OCI-LY3 (cell line): ENCODE results near the gene S100Z.
"Not testable (repeated sequence)": the region's sequence is repeated elsewhere in the genome, so short reads cannot be mapped to it uniquely, and the experiment has no call there.

Source experiments
- H2AFZ ChIP-seq: fragments of 200-600, 300-600 bp; shearing (Covaris generic); 2 replicates; pipeline ENCODE4 v1.6.0; 2014; ENCODE audit warnings: antibody characterized with exemption, low read depth, low read length
- H3K27ac ChIP-seq: fragments of 200-600, 300-600 bp; sonication (generic); 2 replicates; pipeline ENCODE4 v1.5.1; 2014; ENCODE audit warnings: mild to moderate bottlenecking, low read length, moderate library complexity, mixed read lengths
- H3K27me3 ChIP-seq: fragments of 200-600, 300-600 bp; sonication (generic); 2 replicates; pipeline ENCODE4 v1.6.1; 2014; ENCODE audit warnings: low read depth, low read length, mixed read lengths
- H3K36me3 ChIP-seq: fragments of 200-600, 300-600 bp; sonication (generic); replicated peaks from 2 replicates; pipeline ENCODE3; 2014; ENCODE audit warnings: low read depth, low read length, mixed read lengths
- H3K4me1 ChIP-seq: fragments of 300-600, 200-600 bp; sonication (generic); 2 replicates; pipeline ENCODE4 v1.6.1; 2014; ENCODE audit warnings: low read length, mixed read lengths
- H3K4me2 ChIP-seq: fragments of 200-600, 300-600 bp; sonication (generic); 2 replicates; pipeline ENCODE4 v1.6.1; 2014; ENCODE audit warnings: low read length, mixed read lengths
- H3K4me3 ChIP-seq: fragments of 300-600, 200-600 bp; sonication (generic); 2 replicates; pipeline ENCODE4 v1.5.1; 2014; ENCODE audit warnings: antibody characterized with exemption, mild to moderate bottlenecking, low read length, moderate library complexity
- H3K79me2 ChIP-seq: fragments of 300-600, 200-600 bp; shearing (Covaris generic); 2 replicates; pipeline ENCODE4 v1.6.1; 2014; ENCODE audit warnings: mild to moderate bottlenecking, low read length, mixed read lengths
- H3K9ac ChIP-seq: fragments of 300-600, 200-600 bp; shearing (Covaris generic); 2 replicates; pipeline ENCODE4 v1.6.0; 2014; ENCODE audit warnings: mild to moderate bottlenecking, low read length, moderate library complexity
- H3K9me3 ChIP-seq: fragments of 200-600, 300-600 bp; shearing (Covaris generic); 2 replicates; pipeline ENCODE4 v1.6.1; 2014; ENCODE audit warnings: low read length, mixed read lengths; ENCODE audit not compliant: insufficient read depth
- H4K20me1 ChIP-seq: fragments of 200-600, 300-600 bp; sonication (generic); 2 replicates; pipeline ENCODE4 v1.6.1; 2016; ENCODE audit warnings: low read length, mixed read lengths; ENCODE audit not compliant: insufficient read depth
- EZH2phosphoT487 ChIP-seq: fragments of 200-600 bp; shearing (Covaris generic); IDR thresholded peaks from 2 replicates; pipeline ENCODE4 v1.6.1; 2018; ENCODE audit warnings: antibody characterized with exemption, mixed run types, low read depth
- TF ChIP-seq, protein P1 (sequence below): fragments of 200-600, 300-600 bp; sonication (generic); IDR thresholded peaks from 2 replicates; pipeline ENCODE4 v1.5.1; 2014; ENCODE audit warnings: antibody characterized with exemption, low read length, low read depth

The S100Z gene

DNA sequence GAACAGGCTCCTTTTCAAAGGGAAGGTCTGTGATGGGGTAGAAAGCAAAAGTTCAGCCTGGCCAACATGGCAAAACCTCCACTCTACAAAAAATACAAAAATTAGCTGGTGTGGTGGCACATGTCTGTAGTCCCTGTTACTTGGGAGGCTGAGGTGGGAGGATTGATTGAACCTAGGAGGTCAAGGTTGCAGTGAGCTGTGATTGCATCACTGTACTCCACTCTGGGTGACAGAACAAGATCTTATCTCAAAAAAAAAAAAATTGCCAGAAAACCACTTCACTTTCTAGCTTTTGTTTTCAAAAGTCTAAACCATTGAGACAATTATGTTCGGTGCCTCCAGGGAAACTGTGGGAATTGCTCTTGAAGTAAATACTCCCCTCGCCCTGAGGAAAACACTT lies 43.5 kb downstream of the S100Z start:
- H3K4me2 ChIP-seq = no peak overlapping the region
- H3K27ac ChIP-seq = no peak overlapping the region
- H4K20me1 ChIP-seq = no peaks in the 10 kb centered on the region
- no peak overlapping the region for H3K4me3 ChIP-seq
- TF ChIP-seq, protein P1, sequence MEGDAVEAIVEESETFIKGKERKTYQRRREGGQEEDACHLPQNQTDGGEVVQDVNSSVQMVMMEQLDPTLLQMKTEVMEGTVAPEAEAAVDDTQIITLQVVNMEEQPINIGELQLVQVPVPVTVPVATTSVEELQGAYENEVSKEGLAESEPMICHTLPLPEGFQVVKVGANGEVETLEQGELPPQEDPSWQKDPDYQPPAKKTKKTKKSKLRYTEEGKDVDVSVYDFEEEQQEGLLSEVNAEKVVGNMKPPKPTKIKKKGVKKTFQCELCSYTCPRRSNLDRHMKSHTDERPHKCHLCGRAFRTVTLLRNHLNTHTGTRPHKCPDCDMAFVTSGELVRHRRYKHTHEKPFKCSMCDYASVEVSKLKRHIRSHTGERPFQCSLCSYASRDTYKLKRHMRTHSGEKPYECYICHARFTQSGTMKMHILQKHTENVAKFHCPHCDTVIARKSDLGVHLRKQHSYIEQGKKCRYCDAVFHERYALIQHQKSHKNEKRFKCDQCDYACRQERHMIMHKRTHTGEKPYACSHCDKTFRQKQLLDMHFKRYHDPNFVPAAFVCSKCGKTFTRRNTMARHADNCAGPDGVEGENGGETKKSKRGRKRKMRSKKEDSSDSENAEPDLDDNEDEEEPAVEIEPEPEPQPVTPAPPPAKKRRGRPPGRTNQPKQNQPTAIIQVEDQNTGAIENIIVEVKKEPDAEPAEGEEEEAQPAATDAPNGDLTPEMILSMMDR = no peak
- no peak for TF ChIP-seq EZH2phosphoT487
- H2AFZ ChIP-seq = no peak overlapping the region
- H3K9me3 ChIP-seq = no peaks in the 10 kb centered on the region
- no peaks in the 10 kb centered on the region for H3K79me2 ChIP-seq
- H3K36me3 ChIP-seq = no peaks in the 10 kb centered on the region
- H3K27me3 ChIP-seq = peaks cover 7% of the 10 kb centered on the region; the same call in 1 of the 2 replicates
- H3K9ac ChIP-seq = no peak overlapping the region
- no peaks in the 10 kb centered on the region for H3K4me1 ChIP-seq

DNA sequence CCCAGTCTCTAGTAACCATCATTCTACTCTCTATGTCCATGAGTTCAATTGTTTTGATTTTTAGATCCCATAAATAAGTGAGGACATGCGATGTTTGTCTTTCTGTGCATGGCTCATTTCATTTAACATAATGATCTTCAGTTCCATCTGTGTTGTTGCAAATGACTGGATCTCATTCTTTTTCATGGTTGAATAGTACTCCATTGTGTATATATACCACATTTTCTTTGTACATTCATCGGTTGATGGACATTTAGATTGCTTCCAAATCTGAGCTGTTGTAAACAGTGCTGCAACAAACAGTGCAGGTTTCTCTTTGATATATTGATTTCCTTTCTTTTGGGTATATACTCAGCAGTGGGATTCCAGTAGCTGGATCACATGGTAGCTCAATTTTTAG lies 46.4 kb downstream of the S100Z start:
- H3K36me3 ChIP-seq = no peaks in the 10 kb centered on the region
- TF ChIP-seq, protein P1 = no peak
- TF ChIP-seq EZH2phosphoT487 = no peak
- no peak overlapping the region for H3K4me3 ChIP-seq
- H3K79me2 ChIP-seq = no peaks in the 10 kb centered on the region
- H3K9ac ChIP-seq = no peak overlapping the region
- H3K4me1 ChIP-seq = no peaks in the 10 kb centered on the region
- no peak overlapping the region for H2AFZ ChIP-seq
- no peak overlapping the region for H3K4me2 ChIP-seq
- H3K9me3 ChIP-seq = no peaks in the 10 kb centered on the region
- no peak overlapping the region for H3K27ac ChIP-seq
- no peaks in the 10 kb centered on the region for H4K20me1 ChIP-seq
- H3K27me3 ChIP-seq = peaks cover 7% of the 10 kb centered on the region; the same call in 1 of the 2 replicates

DNA sequence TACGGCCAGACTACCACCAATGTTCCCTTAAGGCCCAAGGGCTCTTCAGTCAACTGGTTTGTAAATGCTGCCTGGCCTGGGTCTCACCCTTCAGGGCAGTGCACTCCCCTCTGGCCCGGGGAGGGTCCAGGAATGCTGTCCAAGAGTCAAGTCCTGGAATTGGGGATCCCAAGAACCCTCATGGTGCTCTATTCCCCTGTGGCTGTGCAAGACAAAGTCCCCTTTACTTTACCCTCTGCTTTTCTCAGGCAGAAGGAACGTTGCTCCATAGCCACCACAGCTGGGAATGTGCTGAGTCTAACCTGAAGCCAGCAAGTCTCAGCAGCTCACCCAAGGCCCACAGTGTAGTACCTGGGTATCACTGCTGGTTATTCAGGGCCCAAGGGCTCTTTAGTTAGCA lies 51.7 kb downstream of the S100Z start:
- Histone ChIP-seq H3K4me2 (no peak overlapping the region), H3K4me1 (no peaks in the 10 kb centered on the region), H3K36me3 (no peaks in the 10 kb centered on the region), H3K79me2 (no peaks in the 10 kb centered on the region), H3K9ac (no peak overlapping the region), H3K27ac (no peak overlapping the region), H3K9me3 (no peaks in the 10 kb centered on the region), H3K27me3 (no peaks in the 10 kb centered on the region), H2AFZ (no peak overlapping the region), H4K20me1 (no peaks in the 10 kb centered on the region), H3K4me3 (no peak overlapping the region)
- TF ChIP-seq EZH2phosphoT487 = no peak
- TF ChIP-seq, protein P1 = no peak

DNA sequence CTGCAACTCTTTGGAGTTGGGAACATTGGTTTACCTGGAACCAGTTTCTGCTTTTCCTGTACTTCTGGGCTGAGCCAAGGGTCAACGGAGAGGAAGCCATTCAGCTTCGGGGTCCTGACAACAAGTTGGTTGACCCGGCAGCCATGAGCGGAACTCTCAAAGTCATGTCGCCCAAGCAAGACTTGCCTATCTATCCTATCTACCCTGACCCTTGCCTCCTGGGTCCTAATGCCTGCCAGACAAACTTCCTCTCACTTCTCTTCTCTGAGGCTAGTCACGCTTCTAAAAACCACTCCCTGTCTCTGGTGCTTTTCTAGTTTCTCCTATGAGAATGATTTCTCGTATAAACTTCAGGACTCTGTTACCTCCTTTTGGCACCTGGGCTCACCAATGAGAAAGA lies 58.4 kb downstream of the S100Z start:
- Histone ChIP-seq H3K27ac (no peak overlapping the region), H3K79me2 (no peaks in the 10 kb centered on the region), H3K4me1 (no peaks in the 10 kb centered on the region), H3K27me3 (no peaks in the 10 kb centered on the region), H3K4me3 (no peak overlapping the region), H4K20me1 (no peaks in the 10 kb centered on the region), H3K9ac (no peak overlapping the region), H3K4me2 (no peak overlapping the region), H2AFZ (no peak overlapping the region), H3K36me3 (no peaks in the 10 kb centered on the region), H3K9me3 (no peaks in the 10 kb centered on the region)
- no peak for TF ChIP-seq EZH2phosphoT487
- TF ChIP-seq, protein P1 = no peak

DNA sequence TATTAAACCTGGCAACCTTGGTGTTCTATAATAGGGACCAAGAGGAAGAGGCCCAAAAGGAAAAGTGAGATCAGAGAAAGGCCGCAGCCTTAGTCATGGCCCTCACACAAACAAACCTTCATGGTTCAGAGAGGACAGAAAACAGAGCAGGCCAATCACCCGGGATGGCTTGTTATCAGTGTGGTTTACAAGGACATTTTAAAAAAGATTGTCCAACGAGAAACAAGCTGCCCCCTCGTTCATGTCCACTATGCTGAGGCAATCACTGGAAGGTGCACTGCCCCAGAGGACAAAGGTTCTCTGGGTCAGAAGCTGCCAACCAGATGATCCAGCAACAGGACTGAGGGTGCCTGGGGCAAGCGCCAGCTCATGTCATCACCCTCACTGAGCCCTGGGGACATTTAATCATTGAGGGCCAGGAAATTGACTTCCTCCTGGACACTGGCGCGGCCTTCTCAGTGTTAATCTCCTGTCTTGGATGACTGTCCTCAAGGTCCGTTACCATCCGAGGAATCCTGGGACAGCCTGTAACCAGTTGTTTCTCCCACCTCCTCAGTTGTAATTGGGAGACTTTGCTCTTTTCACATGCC lies 60.6 kb downstream of the S100Z start:
- not testable (repeated sequence) for H3K36me3 ChIP-seq, H3K27ac ChIP-seq, H3K4me3 ChIP-seq, H3K4me2 ChIP-seq, H3K4me1 ChIP-seq, H2AFZ ChIP-seq, H4K20me1 ChIP-seq, H3K79me2 ChIP-seq, H3K9me3 ChIP-seq, H3K27me3 ChIP-seq, H3K9ac ChIP-seq

DNA sequence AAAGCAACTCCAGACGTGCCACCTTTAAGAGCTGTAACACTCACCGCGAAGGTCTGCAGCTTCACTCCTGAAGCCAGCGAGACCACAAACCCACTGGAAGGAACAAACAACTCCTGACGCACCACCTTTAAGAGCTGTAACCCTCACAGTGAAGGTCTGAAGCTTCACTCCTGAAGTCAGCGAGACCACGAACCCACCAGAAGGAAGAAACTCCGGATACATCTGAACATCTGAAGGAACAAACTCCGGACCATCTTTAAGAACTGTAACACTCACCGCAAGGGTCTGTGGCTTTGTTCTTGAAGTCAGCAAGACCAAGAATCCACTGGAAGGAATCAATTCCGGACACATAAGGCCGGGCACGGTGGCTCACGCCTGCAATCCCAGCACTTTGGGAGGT lies 64.9 kb downstream of the S100Z start:
- H3K4me3 ChIP-seq, H3K4me2 ChIP-seq, H3K36me3 ChIP-seq: not testable (repeated sequence)

More for the DNA sequence above, 64.9 kb downstream of the S100Z start:
- H3K9me3 ChIP-seq, H3K27ac ChIP-seq, H2AFZ ChIP-seq, H3K79me2 ChIP-seq, H3K4me1 ChIP-seq, H3K9ac ChIP-seq, H3K27me3 ChIP-seq, H4K20me1 ChIP-seq: not testable (repeated sequence)
